Transverse colon (tissue), 4 donors: Measurements from ENCODE around the gene TXNDC8. TPM values are rescaled to one million over a fixed set of nuclear protein-coding genes. Genes with fewer than 3 reads are reported as not detected.

Experiments
- DNase-seq: peaks from one replicate; pipeline ENCODE4 v3.0.0-alpha.2; 2019
- H3K27ac ChIP-seq, 4 donors: fragments of 200-600 bp; sonication (generic); 2 replicates each; pipeline ENCODE4 v1.5.1; 2016 to 2018; ENCODE audit warnings: inconsistent platforms in 4 of 4
- H3K27me3 ChIP-seq: fragments of 200-600 bp; sonication (generic); 2 replicates; pipeline ENCODE4 v1.5.1; 2017; ENCODE audit warnings: inconsistent platforms
- H3K36me3 ChIP-seq, 4 donors: fragments of 200-600 bp; sonication (generic); 2 replicates each; pipeline ENCODE4 v1.5.1; 2017 to 2019; ENCODE audit warnings: inconsistent platforms in 4 of 4
- H3K4me1 ChIP-seq, 4 donors: fragments of 200-600 bp; sonication (generic); 2 replicates each; pipeline ENCODE4 v1.5.1; 2017 to 2020; ENCODE audit warnings: inconsistent platforms in 4 of 4
- H3K4me3 ChIP-seq, 4 donors: fragments of 200-600 bp; sonication (generic); 1 replicate in 1 of 4; 2 replicates in 3 of 4; pipeline versions ENCODE4 v1.5.1 to v1.6.1; 2017 to 2019; ENCODE audit warnings: inconsistent platforms in 4 of 4
- H3K9me3 ChIP-seq, 2 donors: fragments of 200-600 bp; sonication (generic); 2 replicates each; pipeline ENCODE4 v1.5.1; 2017 to 2019; ENCODE audit warnings: inconsistent platforms in 2 of 2
- CTCF ChIP-seq, 5 experiments: fragments of 200-600 bp in 3 of 5; fragments of 450-650 bp in 2 of 5; sonication (generic) in 3 of 5; IDR thresholded peaks; 1 replicate in 2 of 5; 2 replicates in 3 of 5; pipeline ENCODE4 v1.5.1; 2016 to 2017; ENCODE audit warnings: antibody characterized with exemption in 5 of 5, inconsistent platforms in 3 of 5, mild to moderate bottlenecking in 2 of 5, moderate library complexity in 1 of 5
- EP300 ChIP-seq: sonication (generic); formaldehyde crosslinking; IDR thresholded peaks from one replicate; pipeline ENCODE4 v1.6.1; 2017; ENCODE audit warnings: antibody characterized with exemption, low read depth
- POLR2A ChIP-seq: fragments of 450-650 bp; IDR thresholded peaks from one replicate; pipeline ENCODE4 v1.6.1; 2016; ENCODE audit warnings: antibody characterized with exemption, mild to moderate bottlenecking, moderate library complexity
- POLR2AphosphoS5 ChIP-seq, 3 donors: sonication (generic); formaldehyde crosslinking; IDR thresholded peaks; one replicate each; pipeline ENCODE4 v1.6.1; 2016; ENCODE audit warnings: antibody characterized with exemption in 3 of 3
- WGBS, 2 donors: methylation state at CpG; one replicate each; pipeline ENCODE4 v1.1.5; 2018; ENCODE audit warnings: low coverage in 1 of 2; 5-methylcytosine and 5-hydroxymethylcytosine counted together
- in situ Hi-C, 4 donors: fragments of 200-750 bp; cut with MboI; loops; one replicate each; pipeline versions ENCODE4 v1.15.0 to v1.15.1; 2017; ENCODE audit warnings: low sequenced_read_pairs in 3 of 4, low pct_ligation_motif_present in 1 of 4, low pct_unique_long_range_greater_than_20kb in 1 of 4
- intact Hi-C: fragments of 100-400 bp; cut with DNase I; formaldehyde crosslinking; loops from one replicate; pipeline ENCODE4 v1.15.1; 2023; ENCODE audit warnings: low total_unique reads
- total RNA-seq, 4 donors: library from RNA; depleted of rRNA; stranded (reverse); fragments of >200 nt; gene quantifications; one replicate each; pipeline ENCODE4 v1.1.0, GENCODE V29; 2016

TXNDC8 gene
- total RNA-seq, result not detected

GRCh38 chr9:110337727-110338126 lies at the start of gene TXNDC8:
Gene TXNDC8, minus strand, starts transcription at chr9:110337863.
- Histone ChIP-seq H3K4me1 (peaks cover 0 to 4% (median 0%) of the 10 kb centered on the region in 4 donors), H3K36me3 (no peaks in the 10 kb centered on the region), H3K4me3 (no peak within 1 kb of the TSS), H3K9me3 (no peaks in the 10 kb centered on the region), H3K27me3 (no peaks in the 10 kb centered on the region), H3K27ac (no peak within 1 kb of the TSS)
- TF ChIP-seq POLR2AphosphoS5 (IDR thresholded peaks at IDR 0.05) (no peak), CTCF (IDR thresholded peaks at IDR 0.05) (no peak), EP300 (no peak), POLR2A (no peak)
- in situ Hi-C loops, result no loop called here
- no peak for DNase-seq
- intact Hi-C loops, result no loop called here
- 83% methylated on average over 1 of the region's 1 CpG for WGBS, 2 donors

GRCh38 chr9:110383491-110383890 lies 45.8 kb upstream of the TXNDC8 start:
- no peak overlapping the region for H3K4me3 ChIP-seq
- no peak for DNase-seq
- H3K27me3 ChIP-seq, result no peaks in the 10 kb centered on the region
- no peaks in the 10 kb centered on the region for H3K36me3 ChIP-seq
- H3K4me1 ChIP-seq, result peaks cover 0 to 1% (median 0%) of the 10 kb centered on the region in 4 donors
- intact Hi-C loops, result no loop called here
- no peaks in the 10 kb centered on the region for H3K9me3 ChIP-seq
- 89% methylated on average over 6 of the region's 6 CpGs; no CpG with 5 or more reads in 1 of the 2 donors for WGBS, 2 donors
- in situ Hi-C loops, result no loop called here
- TF ChIP-seq POLR2A (no peak), CTCF (IDR thresholded peaks at IDR 0.05) (no peak), EP300 (no peak), POLR2AphosphoS5 (IDR thresholded peaks at IDR 0.05) (no peak)
- no peak overlapping the region for H3K27ac ChIP-seq

- intact Hi-C loops (no loop called here), in situ Hi-C loops (no loop called here)
- no peaks in the 10 kb centered on the region for H3K9me3 ChIP-seq
- no peak for DNase-seq
- no peaks in the 10 kb centered on the region for H3K4me1 ChIP-seq
- H3K27ac ChIP-seq, result no peak overlapping the region
- no peaks in the 10 kb centered on the region for H3K27me3 ChIP-seq
- no peak for TF ChIP-seq POLR2A
- no peak for TF ChIP-seq EP300
- H3K4me3 ChIP-seq, result no peak overlapping the region
- WGBS, 2 donors, result 86 to 91% methylated on average over 4 of the region's 4 CpGs
- H3K36me3 ChIP-seq, result no peaks in the 10 kb centered on the region
Measured at GRCh38 chr9:110382731-110383130, 45.1 kb upstream of the TXNDC8 start.

- H3K36me3 ChIP-seq, result no peaks in the 10 kb centered on the region
- H3K4me1 ChIP-seq, result no peaks in the 10 kb centered on the region
- H3K9me3 ChIP-seq, result no peaks in the 10 kb centered on the region
- in situ Hi-C loops (no loop called here), intact Hi-C loops (no loop called here)
- H3K27ac ChIP-seq, result no peak overlapping the region
- TF ChIP-seq POLR2A (no peak), CTCF (IDR thresholded peaks at IDR 0.05) (no peak), EP300 (no peak), POLR2AphosphoS5 (IDR thresholded peaks at IDR 0.05) (no peak)
- H3K27me3 ChIP-seq, result no peaks in the 10 kb centered on the region
- H3K4me3 ChIP-seq, result no peak overlapping the region
- WGBS, 2 donors, result 80 to 83% methylated on average over 6 of the region's 6 CpGs
- DNase-seq, result no peak
Measured at GRCh38 chr9:110371411-110372007, 33.8 kb upstream of the TXNDC8 start.

GRCh38 chr9:110370315-110370714 lies 32.7 kb upstream of the TXNDC8 start:
- Histone ChIP-seq H3K4me1 (no peaks in the 10 kb centered on the region), H3K27ac (no peak overlapping the region), H3K9me3 (no peaks in the 10 kb centered on the region), H3K4me3 (no peak overlapping the region), H3K27me3 (no peaks in the 10 kb centered on the region), H3K36me3 (no peaks in the 10 kb centered on the region)
- in situ Hi-C loops (no loop called here), intact Hi-C loops (no loop called here)
- no peak for DNase-seq
- TF ChIP-seq EP300 (no peak), POLR2AphosphoS5 (IDR thresholded peaks at IDR 0.05) (no peak), CTCF (IDR thresholded peaks at IDR 0.05) (no peak)
- WGBS, 2 donors, result 21 to 58% methylated on average over 2 to 3 of the region's 3 CpGs
